Activated gamma-delta T cell (primary cell): Measurements from ENCODE around the gene CCDC116.
"Not testable (repeated sequence)": the region's sequence is repeated elsewhere in the genome, so short reads cannot be mapped to it uniquely, and the experiment has no call there.

Experiments used
- DNase-seq: peaks from one replicate; lab custom pipeline; 2025; lab: John Stamatoyannopoulos, UW
- total RNA-seq, 2 donors: gene quantifications; one replicate each; lab custom pipeline; 2026; lab: John Stamatoyannopoulos, UW

Gene CCDC116, protein sequence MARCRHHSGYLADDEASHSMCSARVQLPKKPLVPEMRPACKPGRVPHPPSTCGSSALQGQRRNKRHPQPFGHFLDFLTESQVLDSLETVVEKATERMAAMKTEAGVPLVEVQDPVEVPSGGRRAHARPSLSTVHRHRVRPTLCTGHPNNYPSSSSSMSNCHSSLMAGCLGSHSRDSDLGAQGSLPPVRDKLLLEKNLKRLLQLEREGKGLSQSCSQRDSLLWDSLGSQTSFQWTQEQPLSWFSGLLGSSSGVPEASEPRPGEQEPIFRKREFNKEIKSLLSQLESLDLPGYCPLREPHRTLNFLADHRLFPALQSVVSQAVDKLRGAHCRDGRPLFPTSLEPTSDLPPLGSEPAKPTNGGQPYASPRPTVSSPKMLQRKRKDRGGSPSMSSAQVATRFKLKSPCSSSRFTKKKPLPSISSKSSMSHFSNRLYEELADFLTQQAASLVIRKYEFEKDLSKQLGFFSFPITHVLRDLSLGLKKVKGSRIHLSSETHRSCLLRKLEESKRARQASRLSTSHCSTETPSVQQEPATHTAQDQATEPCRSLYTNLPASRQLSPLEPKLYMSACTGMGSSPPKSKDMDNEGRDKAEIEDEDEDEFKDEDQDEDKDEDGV
- total RNA-seq = 0.52 to 1.4 reads per million in 2 donors

DNA sequence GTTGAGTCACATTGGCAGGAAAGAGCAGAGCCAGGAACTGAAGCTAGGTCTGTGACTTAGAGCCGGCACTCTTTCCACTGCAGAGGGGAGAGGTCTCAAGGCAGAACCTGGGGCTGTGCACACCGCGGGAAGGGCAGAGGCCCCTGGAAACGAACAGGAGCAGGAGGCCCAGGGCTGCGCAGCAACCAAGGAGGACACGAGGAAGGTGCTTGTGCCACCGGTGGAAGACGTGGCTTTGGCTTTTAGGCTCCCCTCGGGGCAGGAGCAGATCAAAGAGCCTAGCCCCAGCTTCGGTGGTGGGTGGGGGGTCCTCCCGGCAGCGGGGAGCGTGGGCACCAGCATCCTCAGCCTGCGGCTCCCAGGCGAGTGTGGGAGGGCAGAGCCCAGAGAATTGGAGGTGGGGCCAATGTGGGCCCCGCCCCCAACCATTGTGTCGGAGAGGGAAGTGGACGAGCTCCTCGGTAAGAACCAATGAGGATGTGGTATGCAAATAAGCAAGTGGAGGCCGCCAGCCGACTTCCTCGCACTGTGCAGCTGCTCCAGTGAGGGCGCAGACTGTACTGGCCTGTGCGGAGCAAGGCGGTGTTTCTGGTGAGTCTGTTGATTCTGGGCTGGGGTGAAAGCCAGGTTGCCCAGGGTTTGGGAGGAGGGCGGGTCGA, at the start of gene CCDC116:
CCDC116 (plus strand) TSS at position 524 of the 659 bp plus-strand sequence. CDS start 422 bp downstream, outside the sequence.
- no peak for DNase-seq

DNA sequence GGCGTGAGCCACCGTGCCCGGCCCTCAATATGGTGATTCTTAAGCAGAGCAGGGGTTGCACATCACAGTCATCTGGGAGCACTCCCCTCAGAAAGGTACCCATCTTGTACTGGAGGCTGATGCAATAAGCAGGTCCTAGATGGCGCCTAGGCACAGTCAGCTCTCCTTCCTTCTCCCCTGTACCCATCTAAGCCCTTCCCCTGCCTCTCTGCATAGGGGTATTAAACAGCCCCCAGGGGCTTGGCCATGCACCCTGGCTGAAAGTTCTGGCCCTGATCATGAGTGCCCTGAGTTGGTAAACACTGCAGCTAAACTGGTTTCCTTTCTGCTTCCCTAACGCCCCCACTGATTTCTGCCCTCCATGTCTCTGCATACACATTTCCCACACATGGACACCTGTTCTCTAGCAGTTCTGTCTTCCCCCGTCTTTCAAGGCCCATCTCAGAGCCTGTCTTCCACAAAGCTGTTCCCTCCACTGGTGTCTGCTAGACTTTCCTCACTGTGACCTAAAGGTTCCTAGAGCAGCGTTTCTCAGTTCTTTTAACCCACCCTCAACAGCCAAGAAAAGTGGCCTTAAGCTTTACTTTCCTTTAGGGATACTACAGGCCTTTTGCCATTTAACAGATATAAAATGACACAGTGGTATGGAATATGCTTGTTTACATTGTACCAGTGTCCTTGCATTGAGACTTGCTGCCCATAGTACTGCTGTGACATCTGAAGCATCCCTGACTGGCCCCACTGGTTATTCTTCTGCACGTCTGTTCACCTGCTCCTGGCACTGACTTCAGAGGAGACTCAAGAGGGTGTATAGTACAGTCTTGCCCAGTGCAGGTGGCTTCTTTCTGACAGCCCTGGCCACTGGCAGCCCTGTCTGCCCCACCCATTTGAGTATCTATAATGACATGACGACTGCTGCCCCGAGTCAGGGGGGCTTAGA, 49.5 kb upstream of the CCDC116 start:
- DNase-seq = no peak

DNA sequence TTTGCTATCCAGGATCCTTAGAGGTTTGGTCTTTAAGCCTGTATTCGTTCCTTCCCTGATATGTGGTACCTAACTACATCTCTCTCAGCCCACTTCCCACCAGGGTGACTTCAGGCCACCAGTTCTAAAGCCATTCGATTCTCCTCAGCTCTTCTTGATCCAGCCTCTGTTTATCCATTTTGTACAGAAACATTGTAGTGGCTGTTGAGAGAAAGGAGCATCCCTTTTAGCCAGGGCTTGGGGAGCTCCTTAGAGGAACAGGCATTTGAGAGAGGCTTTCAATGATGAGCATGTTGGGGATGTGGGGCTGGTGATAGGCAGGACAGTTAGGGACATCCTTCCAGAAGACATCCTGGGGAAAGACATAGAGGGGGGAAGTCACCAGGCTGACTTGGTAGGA, 47.2 kb upstream of the CCDC116 start:
- no peak for DNase-seq

DNA sequence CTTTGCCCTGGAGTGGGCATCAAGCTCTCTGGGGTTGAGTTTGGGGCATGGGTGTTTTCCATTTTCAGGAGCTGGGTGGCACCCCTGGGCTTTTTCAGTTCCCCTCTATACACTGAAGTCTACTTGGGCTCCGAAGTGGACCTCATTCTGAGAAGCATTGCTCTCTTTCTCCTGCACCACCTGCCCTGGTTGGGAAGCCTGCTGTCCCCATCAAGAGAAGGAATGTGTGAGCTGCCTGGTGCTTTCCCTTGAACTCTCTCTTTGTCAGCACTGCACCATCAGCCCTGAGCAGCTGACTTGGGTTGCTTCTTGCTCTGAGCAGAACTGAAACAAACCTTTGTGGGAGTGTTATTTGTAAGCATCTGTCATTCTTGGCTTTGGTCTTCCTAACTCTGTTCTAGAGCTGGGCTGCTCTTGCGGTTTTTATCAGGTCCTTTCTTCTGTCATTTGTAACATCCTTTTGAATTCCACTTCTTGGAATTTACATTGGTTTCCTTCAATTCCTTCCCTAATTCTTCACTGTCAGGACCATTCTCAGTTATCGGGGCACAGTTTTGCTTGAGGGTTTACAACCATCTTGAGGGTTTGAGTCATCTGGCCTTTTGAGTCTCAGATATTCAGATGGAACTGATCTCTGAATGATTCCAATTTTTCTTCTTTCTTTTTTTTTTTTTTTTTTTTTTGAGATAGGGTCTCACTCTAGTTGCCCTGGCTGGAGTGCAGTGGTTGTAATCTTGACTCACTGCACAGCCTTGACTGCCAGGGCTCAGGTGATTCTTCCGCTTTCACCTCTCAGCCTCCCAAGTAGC, 44.6 kb upstream of the CCDC116 start:
- no peak for DNase-seq

DNA sequence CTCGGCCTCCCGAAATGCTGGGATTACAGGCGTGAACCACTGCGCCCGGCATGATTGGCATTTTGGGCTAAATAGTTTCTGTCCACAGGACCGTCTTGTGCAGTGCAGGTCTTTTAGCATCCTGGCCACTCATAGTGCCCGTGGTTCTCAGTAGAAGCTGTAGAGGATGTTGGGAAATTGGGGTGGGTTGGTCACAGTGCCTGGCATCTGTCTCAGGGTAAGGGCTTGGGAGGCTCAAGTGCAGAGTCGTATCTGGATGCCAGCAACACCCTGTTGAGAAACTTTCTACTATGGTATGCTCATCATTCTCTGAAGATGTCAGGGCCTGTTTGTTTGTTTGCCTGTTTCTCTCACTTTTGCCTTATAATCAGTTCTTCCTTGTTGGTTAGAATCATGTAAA, 43.2 kb upstream of the CCDC116 start:
- DNase-seq = no peak

DNA sequence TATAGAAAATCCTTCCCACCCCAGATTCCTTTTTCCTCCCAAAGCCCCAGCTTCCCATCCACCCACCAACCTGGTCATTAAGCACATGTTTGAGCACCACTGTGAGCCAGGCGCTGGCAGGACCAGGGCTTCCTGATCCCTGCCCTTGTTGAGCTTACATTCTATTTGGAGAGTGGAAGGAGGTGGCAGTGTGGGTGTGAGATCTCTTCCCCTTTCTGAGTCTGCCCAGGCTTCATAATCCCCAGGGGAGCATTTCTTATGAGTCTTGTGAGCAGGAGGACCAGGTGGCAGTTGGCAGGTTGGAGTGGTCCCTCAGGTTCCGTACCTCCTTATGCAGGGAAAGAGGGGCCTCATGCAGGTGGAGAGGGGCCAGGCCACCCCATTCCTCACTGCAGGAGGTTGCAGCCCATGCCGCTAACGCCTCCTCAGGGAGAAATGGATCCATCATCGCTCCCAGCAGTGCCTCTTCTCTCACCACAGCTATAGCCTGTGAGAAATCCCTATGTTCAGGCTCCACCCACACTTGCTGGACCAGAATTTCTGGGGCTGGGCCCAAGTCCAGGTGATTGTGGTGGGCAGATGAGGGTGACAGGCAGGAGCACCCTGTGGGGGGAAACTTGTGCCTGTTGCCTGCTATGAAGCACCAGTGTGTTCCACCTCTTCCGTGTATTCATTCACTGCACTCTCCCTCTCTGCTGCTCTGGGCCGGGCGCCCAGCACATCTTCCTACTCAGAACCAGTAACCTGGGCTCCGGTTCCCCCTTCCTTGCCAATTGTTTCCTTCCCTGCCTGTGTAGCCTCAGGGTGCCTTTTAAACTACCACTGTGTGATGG, 41.5 kb upstream of the CCDC116 start:
- no peak for DNase-seq

DNA sequence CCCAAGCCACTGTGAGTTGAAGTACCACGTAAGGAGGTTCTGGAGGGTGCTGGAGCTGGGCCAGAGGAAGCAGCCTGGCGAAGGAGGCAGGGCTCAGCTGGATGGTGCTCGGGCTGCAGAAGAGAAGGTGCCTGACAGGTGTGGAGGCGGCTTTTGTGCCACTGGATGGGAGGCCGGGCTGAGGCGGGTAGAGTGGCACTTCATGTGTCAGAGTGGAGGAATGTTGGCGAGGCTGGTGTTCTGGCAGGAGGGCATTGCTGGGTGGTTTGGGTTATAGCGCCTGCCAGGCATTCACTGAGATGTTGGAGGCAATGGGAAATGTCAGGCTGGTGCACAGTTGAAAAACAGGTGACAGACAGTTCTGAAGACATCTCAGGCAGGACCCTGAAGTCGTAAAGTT, 40.9 kb upstream of the CCDC116 start:
- no peak for DNase-seq

DNA sequence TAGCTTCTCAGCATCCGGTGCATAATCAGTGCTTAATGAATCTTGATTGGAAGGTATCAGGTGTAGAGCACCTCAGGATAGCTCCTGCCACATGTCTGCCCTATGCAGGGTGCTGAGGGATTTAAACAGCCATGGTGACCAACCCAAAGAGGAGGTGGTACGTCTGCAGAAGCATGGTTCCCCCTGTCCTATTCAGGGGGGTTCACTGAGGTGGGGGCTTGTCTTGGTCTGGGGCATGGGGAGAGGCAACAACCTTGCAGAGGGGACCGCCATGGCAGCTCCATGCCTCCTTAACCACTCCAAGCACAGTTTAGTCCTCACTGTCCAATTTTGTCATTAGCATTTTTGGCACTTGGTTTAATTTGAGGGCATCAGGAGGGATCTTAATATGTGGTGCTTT, 40.1 kb upstream of the CCDC116 start:
- DNase-seq = no peak

DNA sequence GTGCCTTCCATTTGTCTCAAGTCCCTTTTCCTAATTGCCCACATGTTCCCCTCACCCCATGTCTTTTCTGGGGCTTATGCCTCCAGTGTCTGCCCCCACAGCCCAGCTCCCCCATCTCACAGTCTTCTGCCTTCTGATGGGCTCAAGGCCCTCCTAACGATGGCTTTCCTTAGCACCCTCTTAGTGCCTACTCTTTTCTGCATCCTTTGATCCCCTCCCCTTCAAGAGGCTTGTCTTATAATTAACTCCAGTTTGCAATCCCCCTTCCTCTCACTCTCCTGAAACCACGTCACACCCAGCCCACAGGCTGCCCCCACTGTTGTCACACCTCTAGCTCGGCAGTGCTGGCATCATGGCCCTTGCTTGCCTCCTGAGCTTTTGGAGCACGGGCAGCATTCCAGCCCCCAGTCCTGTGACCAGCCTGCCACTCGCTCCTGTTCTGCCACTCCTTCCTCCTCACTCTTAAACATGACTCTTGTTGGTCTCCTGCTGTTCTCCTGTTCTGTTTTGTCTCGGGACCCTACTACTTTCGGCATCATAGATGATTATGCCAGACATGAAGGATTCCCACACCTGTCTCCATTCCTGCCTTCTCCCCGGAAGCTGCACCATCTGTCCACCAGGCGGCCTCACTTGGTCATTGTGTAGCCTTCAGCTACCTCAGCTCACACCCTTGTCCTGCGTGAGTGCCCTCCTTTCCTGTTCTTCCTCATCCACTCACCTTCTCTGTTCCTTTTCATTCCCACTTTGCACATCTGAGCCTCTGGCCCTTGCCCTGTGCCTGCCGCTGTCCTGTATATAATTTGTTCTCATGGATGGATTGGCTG, 38.9 kb upstream of the CCDC116 start:
- no peak for DNase-seq

DNA sequence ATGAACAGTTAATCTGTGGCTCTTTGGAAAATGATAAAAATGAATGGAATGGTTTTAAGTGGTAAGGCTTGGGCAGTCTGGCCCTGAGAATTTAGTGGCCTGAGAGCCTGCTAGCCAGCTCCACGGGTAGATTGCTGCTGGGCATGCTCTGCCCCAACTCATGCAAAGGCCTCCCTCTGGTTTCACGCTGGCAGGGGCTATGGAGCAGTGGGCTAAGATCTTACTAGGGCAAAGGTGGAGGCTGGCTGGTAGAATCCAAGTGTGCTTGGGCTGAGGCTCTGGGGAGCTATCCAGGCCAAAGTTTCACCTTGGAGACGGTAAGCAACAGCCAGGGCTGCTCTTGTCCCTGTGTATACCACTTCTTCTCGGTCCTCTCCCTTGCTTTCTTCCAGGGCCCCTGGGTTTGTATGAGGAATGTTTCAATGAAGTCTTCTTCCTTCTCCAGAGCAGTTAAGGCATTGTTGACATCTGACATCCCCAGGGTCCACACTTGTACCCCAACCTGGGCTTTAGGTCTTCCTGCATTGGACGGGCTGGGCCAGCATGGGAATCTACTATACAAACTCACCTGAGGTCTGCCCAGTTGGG, 37.6 kb upstream of the CCDC116 start:
- no peak for DNase-seq

DNA sequence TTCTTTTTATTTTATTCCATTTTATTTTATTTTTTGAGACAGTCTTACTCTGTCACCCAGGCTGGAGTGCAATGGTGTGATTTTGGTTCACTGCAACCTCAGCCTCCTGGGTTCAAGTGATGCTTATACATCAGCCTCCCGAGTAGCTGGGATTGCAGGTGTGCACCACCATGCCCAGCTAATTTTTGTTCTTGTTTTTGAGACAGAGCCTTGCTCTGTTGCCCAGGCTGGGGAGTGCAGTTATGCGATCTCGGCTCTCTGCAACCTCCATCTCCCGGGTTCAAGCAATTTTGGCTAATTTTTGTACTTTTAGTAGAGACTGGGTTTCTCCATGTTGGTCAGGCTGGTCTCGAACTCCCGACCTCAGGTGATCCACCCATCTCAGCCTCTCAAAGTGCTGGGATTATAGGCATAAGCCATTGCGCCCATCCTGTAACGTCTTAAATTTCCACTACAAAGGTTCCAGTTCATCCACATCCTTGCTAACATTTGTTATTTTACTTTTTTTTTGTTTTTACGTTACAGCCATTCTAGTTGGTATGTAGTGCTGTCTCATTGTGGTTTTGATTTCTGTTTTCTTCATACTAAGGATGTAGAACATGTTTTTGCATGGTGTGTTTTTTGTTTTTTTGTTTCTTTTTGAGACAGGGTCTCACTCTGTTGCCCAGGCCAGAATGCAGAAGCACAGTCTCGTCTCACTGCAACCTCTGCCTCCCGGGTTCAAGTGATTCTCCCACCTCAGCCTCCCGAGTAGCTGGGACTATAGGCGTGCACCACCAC, 36.0 kb upstream of the CCDC116 start:
- DNase-seq = not testable (repeated sequence)

DNA sequence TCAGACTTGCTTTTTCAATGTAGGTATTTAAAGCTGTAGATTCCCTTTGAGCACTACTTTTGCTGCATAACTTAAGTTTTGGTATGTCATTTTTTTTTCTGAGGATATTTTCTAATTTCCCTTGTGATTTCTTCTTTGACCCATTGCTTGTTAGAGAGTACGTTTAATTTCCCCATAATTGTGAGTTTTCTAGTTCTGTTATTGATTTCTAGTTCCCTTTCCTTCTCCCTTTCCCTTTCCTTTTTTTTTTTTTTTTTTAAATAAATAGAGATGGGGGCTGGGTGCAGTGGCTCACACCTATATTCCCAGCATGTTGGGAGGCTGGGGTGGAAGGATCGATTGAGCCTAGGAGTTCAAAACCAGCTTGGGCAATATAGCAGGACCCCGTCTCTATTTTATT, 34.3 kb upstream of the CCDC116 start:
- DNase-seq = no peak

DNA sequence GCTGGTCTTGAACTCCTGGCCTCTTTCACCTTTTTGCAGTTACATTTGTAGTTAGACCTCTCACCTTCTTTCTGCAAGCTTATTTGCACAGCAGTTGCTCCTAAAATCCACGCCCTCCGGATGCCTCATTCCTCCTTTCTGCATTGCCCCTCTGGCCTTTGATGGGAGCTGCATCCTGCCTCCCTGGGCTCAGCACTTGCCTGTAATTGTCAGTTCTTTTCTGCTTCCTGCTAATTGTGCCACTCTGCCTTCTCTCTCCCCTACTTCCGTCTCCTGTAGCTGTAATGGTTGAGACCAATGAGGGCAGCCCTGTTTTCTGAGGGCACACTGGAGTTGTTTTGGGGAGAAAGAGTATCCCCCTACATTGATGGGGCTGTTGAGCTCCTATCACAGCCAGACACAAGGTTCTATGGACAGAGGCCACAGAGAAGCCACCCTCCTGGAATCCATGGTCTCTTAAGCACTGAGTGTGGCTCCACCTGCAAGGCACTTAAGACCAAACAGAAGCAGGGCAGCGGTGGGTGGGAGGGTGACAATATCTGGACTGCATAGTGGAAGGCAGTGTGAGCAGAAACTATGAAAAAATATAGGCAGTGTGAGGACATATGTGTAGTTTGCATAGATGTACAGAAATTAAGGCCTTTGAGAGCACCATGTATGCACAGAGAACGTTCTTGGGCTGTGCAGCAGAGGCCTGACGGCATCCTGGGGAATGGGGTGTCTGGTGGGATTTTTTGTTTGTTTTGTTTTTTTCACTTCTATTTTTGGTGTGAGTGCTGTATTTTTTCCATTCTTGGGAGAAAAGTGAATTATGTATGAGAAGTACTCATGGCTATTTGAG, 33.3 kb upstream of the CCDC116 start:
- DNase-seq = no peak

DNA sequence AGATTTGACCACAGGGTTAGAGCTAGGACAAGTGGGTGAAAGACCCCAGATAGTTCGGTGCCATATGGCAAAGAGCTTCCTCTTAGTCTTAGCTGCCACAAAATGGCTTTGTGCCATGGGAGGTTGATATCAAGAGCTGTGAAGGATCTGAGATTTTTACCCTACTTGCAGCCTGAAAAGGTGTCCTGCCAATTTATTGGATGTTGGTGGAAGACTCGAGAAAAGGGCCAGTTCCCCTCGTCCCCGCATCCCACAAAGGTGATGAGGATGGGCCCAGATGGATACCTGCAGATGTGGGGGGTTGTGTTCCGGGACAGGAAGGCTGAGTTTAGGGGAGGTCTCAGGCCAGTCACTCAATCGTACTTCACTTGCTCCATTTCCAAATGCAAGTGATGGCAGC, 30.0 kb upstream of the CCDC116 start:
- DNase-seq = no peak

DNA sequence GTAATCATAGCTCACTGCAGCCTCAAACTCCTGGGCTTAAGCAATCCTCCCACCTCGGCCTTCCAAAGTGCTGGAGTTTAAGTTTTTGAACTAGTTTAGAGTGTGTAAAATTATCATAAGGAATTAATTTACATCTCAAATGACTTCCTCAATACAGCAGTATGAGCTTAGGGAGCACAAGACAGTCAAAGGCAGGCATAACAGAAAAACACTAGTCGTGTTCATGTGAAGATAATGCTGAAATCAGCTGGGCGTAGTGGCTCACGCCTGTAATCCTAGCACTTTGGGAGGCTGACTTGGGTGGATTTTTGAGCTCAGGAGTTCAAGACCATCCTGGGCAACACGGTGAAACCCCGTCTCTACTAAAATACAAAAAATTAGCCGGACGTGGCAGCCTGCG, 28.6 kb upstream of the CCDC116 start:
- no peak for DNase-seq

DNA sequence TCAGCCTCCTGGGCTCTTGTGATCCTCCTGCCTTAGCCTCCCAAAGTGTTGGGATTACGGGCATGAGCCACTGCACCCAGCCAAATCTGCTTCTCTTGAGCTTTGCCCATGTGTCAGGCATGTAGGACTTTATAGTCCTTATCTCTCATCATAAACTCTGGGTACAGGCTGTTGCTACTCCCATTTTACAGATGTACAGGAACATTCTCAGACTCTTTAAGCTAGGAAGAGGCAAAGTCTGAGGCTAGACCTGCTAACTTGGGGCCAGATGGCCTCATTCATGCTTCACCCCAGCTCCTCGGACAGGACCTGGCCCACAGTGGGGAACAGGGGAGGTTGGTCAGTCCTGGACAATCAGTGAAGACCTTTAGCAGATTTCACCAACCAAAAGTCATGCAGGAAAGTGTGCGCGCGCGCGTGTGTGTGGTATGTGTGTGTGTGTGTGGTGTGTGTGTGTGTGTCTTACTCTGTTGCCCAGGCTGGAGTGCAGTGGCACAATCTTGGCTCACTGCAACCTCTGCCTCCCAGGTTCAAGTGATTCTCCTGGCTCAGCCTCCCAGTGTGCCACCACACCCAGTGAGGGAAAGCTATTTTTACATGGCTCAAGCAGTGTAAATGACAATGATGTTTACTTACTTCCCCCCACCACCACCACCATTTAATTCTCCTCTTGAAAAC, 26.5 kb upstream of the CCDC116 start:
- no peak for DNase-seq
